ENCODE results near the gene TCF7L2.

DNA sequence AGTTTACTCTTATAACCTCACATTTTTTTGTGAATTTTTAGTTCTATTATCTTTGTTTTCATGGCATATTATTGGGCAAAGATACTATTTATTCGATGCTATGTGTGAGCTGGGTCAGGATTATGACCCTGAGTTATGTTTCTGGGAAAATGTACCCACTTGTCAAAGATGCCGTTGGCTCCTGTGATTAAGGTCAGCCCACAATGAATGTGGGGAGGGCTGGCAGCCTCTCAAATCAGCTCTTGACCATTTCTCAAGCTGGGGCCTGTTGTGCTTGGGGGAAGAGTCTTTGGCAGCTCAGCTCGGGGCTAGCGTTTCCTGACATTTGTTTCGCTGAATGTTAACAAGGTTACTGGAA lies 97.5 kb downstream of the TCF7L2 start:
- TF ChIP-seq, protein P1, sequence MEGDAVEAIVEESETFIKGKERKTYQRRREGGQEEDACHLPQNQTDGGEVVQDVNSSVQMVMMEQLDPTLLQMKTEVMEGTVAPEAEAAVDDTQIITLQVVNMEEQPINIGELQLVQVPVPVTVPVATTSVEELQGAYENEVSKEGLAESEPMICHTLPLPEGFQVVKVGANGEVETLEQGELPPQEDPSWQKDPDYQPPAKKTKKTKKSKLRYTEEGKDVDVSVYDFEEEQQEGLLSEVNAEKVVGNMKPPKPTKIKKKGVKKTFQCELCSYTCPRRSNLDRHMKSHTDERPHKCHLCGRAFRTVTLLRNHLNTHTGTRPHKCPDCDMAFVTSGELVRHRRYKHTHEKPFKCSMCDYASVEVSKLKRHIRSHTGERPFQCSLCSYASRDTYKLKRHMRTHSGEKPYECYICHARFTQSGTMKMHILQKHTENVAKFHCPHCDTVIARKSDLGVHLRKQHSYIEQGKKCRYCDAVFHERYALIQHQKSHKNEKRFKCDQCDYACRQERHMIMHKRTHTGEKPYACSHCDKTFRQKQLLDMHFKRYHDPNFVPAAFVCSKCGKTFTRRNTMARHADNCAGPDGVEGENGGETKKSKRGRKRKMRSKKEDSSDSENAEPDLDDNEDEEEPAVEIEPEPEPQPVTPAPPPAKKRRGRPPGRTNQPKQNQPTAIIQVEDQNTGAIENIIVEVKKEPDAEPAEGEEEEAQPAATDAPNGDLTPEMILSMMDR (conservative IDR thresholded peaks at IDR 0.05; ENCODE audit: low read length) = no peak
- TF ChIP-seq EZH2phosphoT487 (IDR thresholded peaks at IDR 0.05; ENCODE audit: borderline replicate concordance, low read depth, low read length) = no peak
